ENCODE results near the gene ING1.

Gene ING1

DNA sequence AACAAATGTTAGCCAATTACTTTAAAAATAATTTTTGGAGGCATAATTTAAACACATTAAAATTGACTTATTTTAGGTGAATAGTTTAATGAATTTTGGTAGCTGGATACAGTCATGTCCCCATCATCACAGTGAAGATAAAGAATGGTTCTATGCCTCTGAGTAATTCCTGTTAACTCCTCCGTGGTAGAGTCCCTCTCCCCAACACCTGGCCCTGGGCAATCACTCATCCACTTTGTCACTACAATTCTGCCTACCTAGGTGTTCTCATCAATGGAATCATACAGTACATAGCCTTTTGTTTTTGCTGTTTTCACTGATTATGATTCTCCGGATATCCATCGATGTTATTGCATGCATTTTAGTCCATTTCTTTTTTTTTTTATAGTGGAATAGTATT, 55.6 kb downstream of the ING1 start:
- H3K27ac ChIP-seq (ENCODE audit: low read depth, low read length) = no peak overlapping the region
- H3K4me3 ChIP-seq (ENCODE audit: low read length) = no peak overlapping the region
- H3K27me3 ChIP-seq (ENCODE audit: control insufficient read depth, insufficient read depth, low read length) = no peaks in the 10 kb centered on the region
- no peak overlapping the region for H3K9ac ChIP-seq (ENCODE audit: low read length)
- H3K36me3 ChIP-seq (ENCODE audit: control insufficient read depth, insufficient read depth, low read length) = no peaks in the 10 kb centered on the region
- no peaks in the 10 kb centered on the region for H3K4me1 ChIP-seq (ENCODE audit: control insufficient read depth, insufficient read depth, low read length)

DNA sequence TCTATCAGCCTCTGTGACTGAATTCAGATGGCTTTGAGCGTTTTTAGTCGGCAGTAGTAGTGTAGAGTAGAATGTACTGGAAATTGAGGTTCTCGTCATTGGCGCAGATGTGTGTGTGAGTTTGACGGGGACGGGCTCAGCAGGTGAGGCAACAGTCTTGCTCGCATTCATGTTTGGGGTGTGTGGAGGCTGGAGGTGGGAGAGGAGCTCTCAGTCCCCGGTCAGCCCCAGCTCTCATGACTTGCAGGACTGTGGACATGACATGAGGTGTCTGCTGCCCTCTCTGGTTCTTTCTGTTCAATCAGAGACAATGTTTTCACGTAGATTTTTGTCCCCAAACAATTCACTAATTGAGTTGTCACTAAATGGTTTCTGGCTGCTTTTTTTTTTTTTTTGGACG, 57.2 kb downstream of the ING1 start:
- Histone ChIP-seq H3K27ac (ENCODE audit: low read depth, low read length) (no peak overlapping the region), H3K27me3 (ENCODE audit: control insufficient read depth, insufficient read depth, low read length) (no peaks in the 10 kb centered on the region), H3K9ac (ENCODE audit: low read length) (no peak overlapping the region), H3K36me3 (ENCODE audit: control insufficient read depth, insufficient read depth, low read length) (no peaks in the 10 kb centered on the region), H3K4me1 (ENCODE audit: control insufficient read depth, insufficient read depth, low read length) (no peaks in the 10 kb centered on the region), H3K4me3 (ENCODE audit: low read length) (no peak overlapping the region)

DNA sequence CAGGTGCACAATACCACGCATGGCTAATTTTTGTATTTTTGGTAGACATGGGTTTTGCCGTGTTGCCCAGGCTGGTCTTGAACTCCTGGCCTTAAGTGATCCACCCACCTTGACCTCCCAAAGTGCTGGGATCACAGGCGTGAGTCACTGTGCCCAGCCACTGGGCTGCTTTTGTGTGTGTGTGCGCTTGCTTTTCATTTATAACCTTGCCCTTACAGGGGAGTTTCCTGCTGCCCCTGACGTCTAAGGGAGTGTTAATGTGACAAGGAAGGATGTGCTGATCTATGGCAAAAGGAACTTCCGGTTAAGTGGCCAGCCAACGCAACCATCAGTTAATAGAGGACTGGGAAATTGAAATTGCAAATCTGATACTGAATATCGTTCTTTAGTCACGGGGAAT, 57.7 kb downstream of the ING1 start:
- Histone ChIP-seq H3K27ac (ENCODE audit: low read depth, low read length) (no peak overlapping the region), H3K36me3 (ENCODE audit: control insufficient read depth, insufficient read depth, low read length) (no peaks in the 10 kb centered on the region), H3K4me3 (ENCODE audit: low read length) (no peak overlapping the region), H3K4me1 (ENCODE audit: control insufficient read depth, insufficient read depth, low read length) (no peaks in the 10 kb centered on the region), H3K27me3 (ENCODE audit: control insufficient read depth, insufficient read depth, low read length) (no peaks in the 10 kb centered on the region), H3K9ac (ENCODE audit: low read length) (no peak overlapping the region)

DNA sequence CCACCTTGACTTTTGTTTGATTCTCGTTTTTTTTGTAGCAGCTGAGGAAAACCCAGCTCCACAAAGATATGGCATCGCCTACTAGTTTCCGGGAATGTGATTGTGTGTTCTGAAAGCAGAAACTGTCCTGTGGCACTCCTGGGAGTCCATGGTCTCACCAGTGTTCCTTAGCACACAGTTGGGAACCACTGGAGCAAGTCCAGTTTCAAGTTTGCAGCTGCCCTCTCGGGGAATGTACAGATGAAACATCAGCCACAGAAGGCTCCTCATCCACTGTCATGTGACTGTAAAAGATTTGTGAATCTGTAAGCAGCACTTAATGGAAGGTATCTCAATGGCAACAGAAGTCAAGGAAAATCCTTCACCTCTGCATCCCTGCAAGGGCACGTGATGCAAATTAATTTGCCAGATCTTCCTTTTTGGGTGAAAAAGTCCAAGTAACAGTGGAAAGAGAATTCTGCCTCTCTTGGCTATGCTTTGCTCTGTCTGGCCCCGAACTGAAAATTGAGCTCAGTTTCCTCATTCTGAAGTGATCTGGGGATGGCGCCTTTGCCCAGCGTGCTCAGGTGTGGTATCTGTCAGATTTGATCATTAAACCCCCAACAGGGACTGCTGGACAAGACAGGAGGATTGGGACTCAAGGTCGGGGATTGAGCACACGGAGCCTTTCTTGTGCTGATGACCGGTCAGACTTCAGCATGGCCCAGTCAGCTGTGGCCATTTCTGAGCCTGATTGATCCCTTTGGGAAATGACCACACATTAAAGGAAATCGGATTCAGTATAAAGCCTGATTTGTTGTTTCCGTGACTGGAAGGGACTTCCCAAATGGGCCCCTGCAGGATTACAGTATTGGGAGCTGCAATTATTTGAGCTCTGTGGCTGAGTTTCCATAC, 58.8 kb downstream of the ING1 start:
- H3K36me3 ChIP-seq (ENCODE audit: control insufficient read depth, insufficient read depth, low read length) = no peaks in the 10 kb centered on the region
- H3K4me1 ChIP-seq (ENCODE audit: control insufficient read depth, insufficient read depth, low read length) = no peaks in the 10 kb centered on the region
- no peaks in the 10 kb centered on the region for H3K27me3 ChIP-seq (ENCODE audit: control insufficient read depth, insufficient read depth, low read length)
- H3K27ac ChIP-seq (ENCODE audit: low read depth, low read length) = no peak overlapping the region
- no peak overlapping the region for H3K4me3 ChIP-seq (ENCODE audit: low read length)
- no peak overlapping the region for H3K9ac ChIP-seq (ENCODE audit: low read length)
